ENCODE results near the gene ABO.

GRCh38 chr9:133239533-133240090 is 35.4 kb downstream of the ABO start:
- TF ChIP-seq GRHL2 (CRISPR knock-in tag; IDR thresholded peaks at IDR 0.05; ENCODE audit: insufficient replicate concordance, severe bottlenecking) (no peak), ZBTB21 (CRISPR knock-in tag; IDR thresholded peaks at IDR 0.05; ENCODE audit: borderline replicate concordance) (no peak)
- TF ChIP-seq, protein P1, sequence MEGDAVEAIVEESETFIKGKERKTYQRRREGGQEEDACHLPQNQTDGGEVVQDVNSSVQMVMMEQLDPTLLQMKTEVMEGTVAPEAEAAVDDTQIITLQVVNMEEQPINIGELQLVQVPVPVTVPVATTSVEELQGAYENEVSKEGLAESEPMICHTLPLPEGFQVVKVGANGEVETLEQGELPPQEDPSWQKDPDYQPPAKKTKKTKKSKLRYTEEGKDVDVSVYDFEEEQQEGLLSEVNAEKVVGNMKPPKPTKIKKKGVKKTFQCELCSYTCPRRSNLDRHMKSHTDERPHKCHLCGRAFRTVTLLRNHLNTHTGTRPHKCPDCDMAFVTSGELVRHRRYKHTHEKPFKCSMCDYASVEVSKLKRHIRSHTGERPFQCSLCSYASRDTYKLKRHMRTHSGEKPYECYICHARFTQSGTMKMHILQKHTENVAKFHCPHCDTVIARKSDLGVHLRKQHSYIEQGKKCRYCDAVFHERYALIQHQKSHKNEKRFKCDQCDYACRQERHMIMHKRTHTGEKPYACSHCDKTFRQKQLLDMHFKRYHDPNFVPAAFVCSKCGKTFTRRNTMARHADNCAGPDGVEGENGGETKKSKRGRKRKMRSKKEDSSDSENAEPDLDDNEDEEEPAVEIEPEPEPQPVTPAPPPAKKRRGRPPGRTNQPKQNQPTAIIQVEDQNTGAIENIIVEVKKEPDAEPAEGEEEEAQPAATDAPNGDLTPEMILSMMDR (IDR thresholded peaks at IDR 0.05): no peak

All from WTC11 (cell line).